ENCODE measurements around the gene GPBP1L1.

GPBP1L1 gene

GRCh38 chr1:45621895-45622523 lies 64.3 kb downstream of the GPBP1L1 start:
- no peaks in the 10 kb centered on the region for H3K9me3 ChIP-seq (ENCODE audit: control insufficient read depth, insufficient read depth, low read length)
- peaks cover 46% of the 10 kb centered on the region for H3F3A ChIP-seq (ENCODE audit: control insufficient read depth, insufficient read depth)
- no peaks in the 10 kb centered on the region for H3K4me1 ChIP-seq (ENCODE audit: control insufficient read depth, low read length)
- H3K36me3 ChIP-seq (ENCODE audit: control insufficient read depth, low read length): peaks cover 54% of the 10 kb centered on the region
- H3K9me2 ChIP-seq (replicated peaks; ENCODE audit: control insufficient read depth, low read length): no peaks in the 10 kb centered on the region
- TF ChIP-seq CTCF (IDR thresholded peaks at IDR 0.05; ENCODE audit: low read depth, low read length, poor library complexity, severe bottlenecking) (no peak), EZH2phosphoT487 (IDR thresholded peaks at IDR 0.05; ENCODE audit: borderline replicate concordance, low read length) (no peak)
- no peaks in the 10 kb centered on the region for H3K27me3 ChIP-seq (ENCODE audit: control insufficient read depth, low read length)
- no peak overlapping the region for H3K4me3 ChIP-seq (ENCODE audit: low read length)
- H4K20me1 ChIP-seq (ENCODE audit: control insufficient read depth, insufficient read depth, low read depth, low read length): peaks cover 7% of the 10 kb centered on the region
- H3K27ac ChIP-seq (ENCODE audit: low read depth, low read length): no peak overlapping the region
- no peak overlapping the region for H3K4me2 ChIP-seq (ENCODE audit: low read length)
- no peaks in the 10 kb centered on the region for H3K79me2 ChIP-seq (ENCODE audit: control insufficient read depth, low read length)

GRCh38 chr1:45621501-45621836 lies 64.9 kb downstream of the GPBP1L1 start:
- Histone ChIP-seq H3K27me3 (ENCODE audit: control insufficient read depth, low read length) (no peaks in the 10 kb centered on the region), H3F3A (ENCODE audit: control insufficient read depth, insufficient read depth) (peaks cover 49% of the 10 kb centered on the region), H3K4me2 (ENCODE audit: low read length) (no peak overlapping the region), H3K79me2 (ENCODE audit: control insufficient read depth, low read length) (no peaks in the 10 kb centered on the region), H3K4me3 (ENCODE audit: low read length) (no peak overlapping the region), H4K20me1 (ENCODE audit: control insufficient read depth, insufficient read depth, low read depth, low read length) (peaks cover 7% of the 10 kb centered on the region), H3K36me3 (ENCODE audit: control insufficient read depth, low read length) (peaks cover 60% of the 10 kb centered on the region), H3K9me2 (replicated peaks; ENCODE audit: control insufficient read depth, low read length) (no peaks in the 10 kb centered on the region), H3K9me3 (ENCODE audit: control insufficient read depth, insufficient read depth, low read length) (no peaks in the 10 kb centered on the region), H3K27ac (ENCODE audit: low read depth, low read length) (no peak overlapping the region), H3K4me1 (ENCODE audit: control insufficient read depth, low read length) (no peaks in the 10 kb centered on the region)
- no peak for TF ChIP-seq EZH2phosphoT487 (IDR thresholded peaks at IDR 0.05; ENCODE audit: borderline replicate concordance, low read length)
- no peak for TF ChIP-seq CTCF (IDR thresholded peaks at IDR 0.05; ENCODE audit: low read depth, low read length, poor library complexity, severe bottlenecking)

GRCh38 chr1:45620588-45621500 lies 65.5 kb downstream of the GPBP1L1 start:
- H3K9me2 ChIP-seq (replicated peaks; ENCODE audit: control insufficient read depth, low read length): no peaks in the 10 kb centered on the region
- no peaks in the 10 kb centered on the region for H3K9me3 ChIP-seq (ENCODE audit: control insufficient read depth, insufficient read depth, low read length)
- peaks cover 52% of the 10 kb centered on the region for H3F3A ChIP-seq (ENCODE audit: control insufficient read depth, insufficient read depth)
- no peak overlapping the region for H3K27ac ChIP-seq (ENCODE audit: low read depth, low read length)
- H3K4me3 ChIP-seq (ENCODE audit: low read length): no peak overlapping the region
- H4K20me1 ChIP-seq (ENCODE audit: control insufficient read depth, insufficient read depth, low read depth, low read length): peaks cover 7% of the 10 kb centered on the region
- H3K36me3 ChIP-seq (ENCODE audit: control insufficient read depth, low read length): peaks cover 64% of the 10 kb centered on the region
- peaks cover 3% of the 10 kb centered on the region for H3K4me1 ChIP-seq (ENCODE audit: control insufficient read depth, low read length)
- no peaks in the 10 kb centered on the region for H3K79me2 ChIP-seq (ENCODE audit: control insufficient read depth, low read length)
- H3K4me2 ChIP-seq (ENCODE audit: low read length): no peak overlapping the region
- no peaks in the 10 kb centered on the region for H3K27me3 ChIP-seq (ENCODE audit: control insufficient read depth, low read length)
- no peak for TF ChIP-seq CTCF (IDR thresholded peaks at IDR 0.05; ENCODE audit: low read depth, low read length, poor library complexity, severe bottlenecking)
- TF ChIP-seq EZH2phosphoT487 (IDR thresholded peaks at IDR 0.05; ENCODE audit: borderline replicate concordance, low read length): no peak

All from DOHH2 (cell line).